ENCODE measurements around the gene LUZP4. TPM values are rescaled to one million over a fixed set of nuclear protein-coding genes. Genes with fewer than 3 reads are reported as not detected.

LUZP4 gene
- total and polyA plus RNA-seq, 8 donors = not detected

DNA sequence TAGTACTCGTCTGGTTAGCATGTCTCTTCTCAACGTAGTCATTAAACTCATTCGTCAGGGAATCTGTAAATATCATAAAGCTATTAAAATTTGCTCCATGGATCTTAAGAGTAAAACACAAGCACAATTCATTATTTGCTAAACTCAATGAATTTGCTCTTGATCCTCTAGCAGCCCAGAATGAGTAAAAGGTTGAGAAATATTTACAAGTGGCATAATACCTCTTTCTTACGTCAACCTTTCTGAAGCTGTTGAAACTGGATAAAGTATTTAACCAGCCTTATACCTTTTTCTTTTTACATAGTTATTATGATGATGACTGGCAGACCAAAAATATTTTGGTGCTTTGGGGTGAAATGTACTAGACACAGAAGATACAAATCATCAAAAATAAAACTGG is 66.9 kb downstream of the LUZP4 start:
- intact Hi-C loops (cut with DNase I) = no loop called here
- Histone ChIP-seq H3K9me3 (no peaks in the 10 kb centered on the region), H3K36me3 (no peaks in the 10 kb centered on the region), H3K27ac (no peak overlapping the region), H3K27me3 (peaks cover 0 to 16% (median 0%) of the 10 kb centered on the region in 4 donors), H3K4me1 (no peaks in the 10 kb centered on the region), H3K4me3 (no peak overlapping the region)
- ATAC-seq (no peak), DNase-seq (no peak), FAIRE-seq (peak; percentile 57)
- TF ChIP-seq, protein P1, sequence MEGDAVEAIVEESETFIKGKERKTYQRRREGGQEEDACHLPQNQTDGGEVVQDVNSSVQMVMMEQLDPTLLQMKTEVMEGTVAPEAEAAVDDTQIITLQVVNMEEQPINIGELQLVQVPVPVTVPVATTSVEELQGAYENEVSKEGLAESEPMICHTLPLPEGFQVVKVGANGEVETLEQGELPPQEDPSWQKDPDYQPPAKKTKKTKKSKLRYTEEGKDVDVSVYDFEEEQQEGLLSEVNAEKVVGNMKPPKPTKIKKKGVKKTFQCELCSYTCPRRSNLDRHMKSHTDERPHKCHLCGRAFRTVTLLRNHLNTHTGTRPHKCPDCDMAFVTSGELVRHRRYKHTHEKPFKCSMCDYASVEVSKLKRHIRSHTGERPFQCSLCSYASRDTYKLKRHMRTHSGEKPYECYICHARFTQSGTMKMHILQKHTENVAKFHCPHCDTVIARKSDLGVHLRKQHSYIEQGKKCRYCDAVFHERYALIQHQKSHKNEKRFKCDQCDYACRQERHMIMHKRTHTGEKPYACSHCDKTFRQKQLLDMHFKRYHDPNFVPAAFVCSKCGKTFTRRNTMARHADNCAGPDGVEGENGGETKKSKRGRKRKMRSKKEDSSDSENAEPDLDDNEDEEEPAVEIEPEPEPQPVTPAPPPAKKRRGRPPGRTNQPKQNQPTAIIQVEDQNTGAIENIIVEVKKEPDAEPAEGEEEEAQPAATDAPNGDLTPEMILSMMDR (IDR thresholded peaks at IDR 0.05) = no peak
- WGBS, 2 donors = 50 to 55% methylated on average over 4 of the region's 4 CpGs

Other genes with a start within 250 kb of the LUZP4 start
- not detected for gene RBMXL3, start 100.3 kb upstream of the LUZP4 start, total RNA-seq
- not detected for gene RBMXL3, start 100.3 kb upstream of the LUZP4 start, polyA plus RNA-seq
- under 1 TPM; 0.12 to 0.72 (median 0.28) TPM for gene LRCH2, start 55.6 kb upstream of the LUZP4 start, total RNA-seq
- 1 to 10 TPM in 1 of 2 donors, under 1 TPM in 1; 0.38 to 1.0 TPM for gene LRCH2, start 55.6 kb upstream of the LUZP4 start, polyA plus RNA-seq

Data from pancreas (tissue), 10 donors.